GM23248 (cell line): ENCODE data around the gene KRT80.

Source experiments
- EZH2 ChIP-seq: fragments of 200-600 bp; sonication (generic); IDR thresholded peaks from 2 replicates; pipeline ENCODE4 v1.6.1; 2018; ENCODE audit warnings: antibody characterized with exemption, mild to moderate bottlenecking; ENCODE audit not compliant: insufficient read depth, poor library complexity, severe bottlenecking
- EZH2phosphoT487 ChIP-seq: fragments of 200-600 bp; sonication (generic); IDR thresholded peaks from 2 replicates; pipeline ENCODE4 v1.6.1; 2018; ENCODE audit warnings: antibody characterized with exemption, moderate library complexity, mild to moderate bottlenecking, low read depth; ENCODE audit not compliant: insufficient read depth

- TF ChIP-seq EZH2phosphoT487, result no peak
- TF ChIP-seq EZH2, result no peak
Observed at GRCh38 chr12:52228366-52228765, 36.6 kb upstream of the KRT80 start.
